GM23338 (cell line): ENCODE data around the gene UNKL. TPM values are rescaled to one million over a fixed set of nuclear protein-coding genes. Genes with fewer than 3 reads are reported as not detected.

Source experiments
- ATAC-seq: fragments of 200-7000 bp; cut with Tn5 transposase; 3 replicates; pipeline ENCODE4 v1.9.1; 2020
- DNase-seq: peaks from one replicate; pipeline ENCODE4 v3.0.0-alpha.2; 2015; ENCODE audit warnings: low spot score
- H2AFZ ChIP-seq: fragments of 200-600 bp; sonication (generic); 2 replicates; pipeline ENCODE4 v1.8.0; 2016; ENCODE audit warnings: antibody characterized with exemption, mild to moderate bottlenecking, moderate library complexity
- H3F3A ChIP-seq: fragments of 200-600 bp; sonication (generic); replicated peaks from 2 replicates; pipeline ENCODE4 v1.8.0; 2017; ENCODE audit warnings: antibody characterized with exemption, mixed run types, low read depth
- H3K27ac ChIP-seq: fragments of 200-600 bp; sonication (generic); 2 replicates; pipeline ENCODE4 v1.6.1; 2016; ENCODE audit warnings: low read depth
- H3K27me3 ChIP-seq: fragments of 200-600 bp; sonication (generic); 2 replicates; pipeline ENCODE4 v1.8.0; 2016; ENCODE audit warnings: mild to moderate bottlenecking, mixed run types, moderate library complexity; ENCODE audit not compliant: insufficient read depth
- H3K36me3 ChIP-seq: fragments of 200-600 bp; sonication (generic); 2 replicates; pipeline ENCODE4 v1.8.0; 2016; ENCODE audit warnings: mild to moderate bottlenecking; ENCODE audit not compliant: insufficient read depth
- H3K4me1 ChIP-seq: fragments of 200-600 bp; sonication (generic); 2 replicates; pipeline ENCODE4 v1.8.0; 2016; ENCODE audit warnings: mild to moderate bottlenecking, moderate library complexity; ENCODE audit not compliant: insufficient read depth
- H3K4me2 ChIP-seq: fragments of 200-600 bp; sonication (generic); 2 replicates; pipeline ENCODE4 v1.7.1; 2017; ENCODE audit warnings: mixed run types
- H3K4me3 ChIP-seq: fragments of 200-600 bp; sonication (generic); 2 replicates; pipeline ENCODE4 v1.6.1; 2016; ENCODE audit warnings: mixed run types
- H3K79me2 ChIP-seq: fragments of 200-600 bp; sonication (generic); replicated peaks from 2 replicates; pipeline ENCODE4 v1.8.0; 2017; ENCODE audit warnings: mild to moderate bottlenecking; ENCODE audit not compliant: insufficient read depth
- H3K9me2 ChIP-seq: fragments of 200-600 bp; sonication (generic); 2 replicates; pipeline ENCODE4 v1.8.0; 2017; ENCODE audit not compliant: insufficient read depth
- H4K20me1 ChIP-seq: fragments of 200-600 bp; sonication (generic); replicated peaks from 2 replicates; pipeline ENCODE4 v1.8.0; 2017; ENCODE audit warnings: mild to moderate bottlenecking; ENCODE audit not compliant: insufficient read depth
- H3K27ac Mint-ChIP-seq: 2 replicates; pipeline ENCODE4 v1.8.0; 2020; ENCODE audit warnings: inconsistent platforms, mild to moderate bottlenecking, moderate library complexity, mixed read lengths
- H3K27me3 Mint-ChIP-seq: 3 replicates; pipeline ENCODE4 v1.8.0; 2022; ENCODE audit warnings: low read depth, mild to moderate bottlenecking, moderate library complexity, mixed read lengths, inconsistent platforms; ENCODE audit not compliant: insufficient read depth, poor library complexity
- H3K36me3 Mint-ChIP-seq: 3 replicates; pipeline ENCODE4 v1.8.0; 2021; ENCODE audit warnings: low read depth, mild to moderate bottlenecking, inconsistent platforms, moderate library complexity, mixed read lengths
- H3K4me1 Mint-ChIP-seq: 3 replicates; pipeline ENCODE4 v1.8.0; 2020; ENCODE audit warnings: mild to moderate bottlenecking, inconsistent platforms, mixed read lengths
- H3K4me3 Mint-ChIP-seq: 3 replicates; pipeline ENCODE4 v1.8.0; 2021; ENCODE audit warnings: moderate library complexity, mild to moderate bottlenecking, inconsistent platforms, mixed read lengths
- H3K9me3 Mint-ChIP-seq: 3 replicates; pipeline ENCODE4 v1.8.0; 2020; ENCODE audit warnings: moderate library complexity, mild to moderate bottlenecking, inconsistent platforms, mixed read lengths
- EZH2phosphoT487 ChIP-seq: fragments of 200-600 bp; sonication (generic); IDR thresholded peaks from one replicate; pipeline ENCODE4 v1.8.1; 2018; ENCODE audit warnings: antibody characterized with exemption; ENCODE audit not compliant: unreplicated experiment
- NANOG ChIP-seq: IDR thresholded peaks from 2 replicates; pipeline ENCODE4 v1.6.1; 2016; ENCODE audit warnings: antibody characterized with exemption, borderline replicate concordance
- REST ChIP-seq: IDR thresholded peaks from one replicate; pipeline ENCODE4 v1.6.1; 2018; ENCODE audit warnings: antibody characterized with exemption; ENCODE audit not compliant: unreplicated experiment
- ZNF462 ChIP-seq: fragments of 250-450 bp; sonication (Bioruptor Pico); IDR thresholded peaks from 2 replicates; pipeline ENCODE4 v1.5.0; 2020; ENCODE audit warnings: mild to moderate bottlenecking, moderate library complexity
- polyA plus RNA-seq: library from polyadenylated mRNA; unstranded; fragments of >200 nt; fragmentation: Nextera tagmentation; extraction: Ambion mirVana; gene quantifications from 2 replicates; pipeline ENCODE4 v1.2.1, GENCODE V29; 2016
- total RNA-seq: library from RNA; depleted of rRNA; stranded (reverse); fragments of >200 nt; shearing (Covaris generic); gene quantifications from 2 replicates; pipeline ENCODE4 v1.2.3, GENCODE V29; 2014

The UNKL gene
- total and polyA plus RNA-seq, 2 experiments from 2014 or later: 16.7 to 28.7 TPM

GRCh38 chr16:1348926-1349325 is 65.6 kb downstream of the UNKL start:
- Mint-ChIP-seq H3K27me3 (peaks cover 31% of the 10 kb centered on the region), H3K4me1 (peaks cover 6% of the 10 kb centered on the region), H3K9me3 (peaks cover 3% of the 10 kb centered on the region), H3K27ac (no peak overlapping the region), H3K36me3 (peaks cover 4% of the 10 kb centered on the region; the same call in 2 of the 3 replicates), H3K4me3 (no peak overlapping the region; the same call in 2 of the 3 replicates)
- DNase-seq: no peak
- no peak for TF ChIP-seq ZNF462 (CRISPR knock-in tag)
- no peak for TF ChIP-seq REST
- TF ChIP-seq EZH2phosphoT487: no peak
- no peak for TF ChIP-seq NANOG
- H3K79me2 ChIP-seq: peaks cover 22% of the 10 kb centered on the region
- H3K36me3 ChIP-seq: no peaks in the 10 kb centered on the region; the same call in 1 of the 2 replicates
- no peak for ATAC-seq
- H4K20me1 ChIP-seq: peaks cover 4% of the 10 kb centered on the region; the same call in 1 of the 2 replicates
- H3F3A ChIP-seq: no peaks in the 10 kb centered on the region; the same call in 1 of the 2 replicates
- no peak overlapping the region for H3K27ac ChIP-seq
- H3K27me3 ChIP-seq: no peaks in the 10 kb centered on the region
- no peaks in the 10 kb centered on the region for H3K9me2 ChIP-seq
- no peak overlapping the region for H2AFZ ChIP-seq
- no peak overlapping the region for H3K4me2 ChIP-seq
- H3K4me1 ChIP-seq: peaks cover 7% of the 10 kb centered on the region; the same call in 1 of the 2 replicates
- H3K4me3 ChIP-seq: no peak overlapping the region
